Esophagus muscularis mucosa (tissue), 4 donors: ENCODE measurements around the gene GOLGA8K.
"Not testable (repeated sequence)": the region's sequence is repeated elsewhere in the genome, so short reads cannot be mapped to it uniquely, and the experiment has no call there.

Source experiments
- CTCF ChIP-seq, 3 experiments: fragments of 200-600 bp in 2 of 3; fragments of 450-650 bp in 1 of 3; sonication (generic) in 2 of 3; IDR thresholded peaks; one replicate each; pipeline ENCODE4 v1.5.1; 2017 to 2019; ENCODE audit warnings: antibody characterized with exemption in 3 of 3, mild to moderate bottlenecking in 2 of 3, moderate library complexity in 1 of 3
- EP300 ChIP-seq: sonication (generic); formaldehyde crosslinking; IDR thresholded peaks from one replicate; pipeline ENCODE4 v1.6.1; 2017; ENCODE audit warnings: antibody characterized with exemption
- POLR2A ChIP-seq: fragments of 450-650 bp; IDR thresholded peaks from one replicate; pipeline ENCODE4 v1.6.1; 2017; ENCODE audit warnings: antibody characterized with exemption, moderate library complexity, mild to moderate bottlenecking, low read depth
- POLR2AphosphoS5 ChIP-seq, 2 donors: sonication (generic); formaldehyde crosslinking; IDR thresholded peaks; one replicate each; pipeline ENCODE4 v1.6.1; 2017; ENCODE audit warnings: antibody characterized with exemption in 2 of 2

- TF ChIP-seq POLR2AphosphoS5 (IDR thresholded peaks at IDR 0.05); EP300; CTCF (IDR thresholded peaks at IDR 0.05); POLR2A: not testable (repeated sequence)
Measured at GRCh38 chr15:32394745-32395144, 8.3 kb downstream of the GOLGA8K start.
